ENCODE results near the gene WWOX.

Gene WWOX

GRCh38 chr16:78326731-78327130, 227.3 kb downstream of the WWOX start:
- no peak for DNase-seq (ENCODE audit: low read depth in 1 of 2, low spot score in 1 of 2)

GRCh38 chr16:78331731-78332130, 232.3 kb downstream of the WWOX start:
- DNase-seq (ENCODE audit: low read depth in 1 of 2, low spot score in 1 of 2) = no peak

- DNase-seq (ENCODE audit: low read depth in 1 of 2, low spot score in 1 of 2) = no peak
Observed at GRCh38 chr16:78333808-78334207, 234.4 kb downstream of the WWOX start.

GRCh38 chr16:78340590-78340989, 241.1 kb downstream of the WWOX start:
- no peak for DNase-seq (ENCODE audit: low read depth in 1 of 2, low spot score in 1 of 2)

- DNase-seq (ENCODE audit: low read depth in 1 of 2, low spot score in 1 of 2) = no peak
Observed at GRCh38 chr16:78348068-78348467, 248.6 kb downstream of the WWOX start.

- no peak for DNase-seq (ENCODE audit: low read depth in 1 of 2, low spot score in 1 of 2)
Observed at GRCh38 chr16:78348886-78349285, 249.4 kb downstream of the WWOX start.

- no peak for DNase-seq (ENCODE audit: low read depth in 1 of 2, low spot score in 1 of 2)
Observed at GRCh38 chr16:78352184-78352583, 252.7 kb downstream of the WWOX start.

- DNase-seq (ENCODE audit: low read depth in 1 of 2, low spot score in 1 of 2) = no peak
Observed at GRCh38 chr16:78353640-78354275, 254.3 kb downstream of the WWOX start.

GRCh38 chr16:78362524-78363135, 263.2 kb downstream of the WWOX start:
- DNase-seq (ENCODE audit: low read depth in 1 of 2, low spot score in 1 of 2) = no peak

- no peak for DNase-seq (ENCODE audit: low read depth in 1 of 2, low spot score in 1 of 2)
Observed at GRCh38 chr16:78363843-78364555, 264.5 kb downstream of the WWOX start.

- no peak for DNase-seq (ENCODE audit: low read depth in 1 of 2, low spot score in 1 of 2)
Observed at GRCh38 chr16:78364556-78364880, 265.1 kb downstream of the WWOX start.

- DNase-seq (ENCODE audit: low read depth in 1 of 2, low spot score in 1 of 2) = no peak
Observed at GRCh38 chr16:78365366-78365765, 265.9 kb downstream of the WWOX start.

GRCh38 chr16:78368121-78369102, 269.0 kb downstream of the WWOX start:
- DNase-seq (ENCODE audit: low read depth in 1 of 2, low spot score in 1 of 2) = no peak

- DNase-seq (ENCODE audit: low read depth in 1 of 2, low spot score in 1 of 2) = no peak
Observed at GRCh38 chr16:78372277-78372676, 272.8 kb downstream of the WWOX start.

- DNase-seq (ENCODE audit: low read depth in 1 of 2, low spot score in 1 of 2) = no peak
Observed at GRCh38 chr16:78375055-78375679, 275.7 kb downstream of the WWOX start.

GRCh38 chr16:78376452-78376851, 277.0 kb downstream of the WWOX start:
- no peak for DNase-seq (ENCODE audit: low read depth in 1 of 2, low spot score in 1 of 2)

GRCh38 chr16:78377312-78377711, 277.9 kb downstream of the WWOX start:
- DNase-seq (ENCODE audit: low read depth in 1 of 2, low spot score in 1 of 2) = no peak

GRCh38 chr16:78381060-78381459, 281.6 kb downstream of the WWOX start:
- DNase-seq (ENCODE audit: low read depth in 1 of 2, low spot score in 1 of 2) = no peak

- no peak for DNase-seq (ENCODE audit: low read depth in 1 of 2, low spot score in 1 of 2)
Observed at GRCh38 chr16:78383118-78383517, 283.7 kb downstream of the WWOX start.

GRCh38 chr16:78385086-78385805, 285.8 kb downstream of the WWOX start:
- DNase-seq (ENCODE audit: low read depth in 1 of 2, low spot score in 1 of 2) = no peak

All from activated CD4-positive, alpha-beta T cell treated with anti-CD3 and anti-CD28 coated beads, Interleukin-2, amount 50 U/mL, for 24 hours (primary cell).